ENCODE measurements around the gene DNM2. TPM values are rescaled to one million over a fixed set of nuclear protein-coding genes. Genes with fewer than 3 reads are reported as not detected.

DNM2 gene
- total RNA-seq, 4 donors from 2014 or later: 182 to 245 (median 218) TPM

- 13% methylated on average over 12 to 16 of the region's 24 CpGs for WGBS, 2 donors
- H3K4me3 ChIP-seq (ENCODE audit: low read depth, poor library complexity, severe bottlenecking): peak overlapping the region; percentile 68
- intact Hi-C loops (cut with DNase I; ENCODE audit: low total_unique reads): no loop called here
- no peak for DNase-seq (ENCODE audit: low spot score in 2 of 2)
- TF ChIP-seq, protein P1, sequence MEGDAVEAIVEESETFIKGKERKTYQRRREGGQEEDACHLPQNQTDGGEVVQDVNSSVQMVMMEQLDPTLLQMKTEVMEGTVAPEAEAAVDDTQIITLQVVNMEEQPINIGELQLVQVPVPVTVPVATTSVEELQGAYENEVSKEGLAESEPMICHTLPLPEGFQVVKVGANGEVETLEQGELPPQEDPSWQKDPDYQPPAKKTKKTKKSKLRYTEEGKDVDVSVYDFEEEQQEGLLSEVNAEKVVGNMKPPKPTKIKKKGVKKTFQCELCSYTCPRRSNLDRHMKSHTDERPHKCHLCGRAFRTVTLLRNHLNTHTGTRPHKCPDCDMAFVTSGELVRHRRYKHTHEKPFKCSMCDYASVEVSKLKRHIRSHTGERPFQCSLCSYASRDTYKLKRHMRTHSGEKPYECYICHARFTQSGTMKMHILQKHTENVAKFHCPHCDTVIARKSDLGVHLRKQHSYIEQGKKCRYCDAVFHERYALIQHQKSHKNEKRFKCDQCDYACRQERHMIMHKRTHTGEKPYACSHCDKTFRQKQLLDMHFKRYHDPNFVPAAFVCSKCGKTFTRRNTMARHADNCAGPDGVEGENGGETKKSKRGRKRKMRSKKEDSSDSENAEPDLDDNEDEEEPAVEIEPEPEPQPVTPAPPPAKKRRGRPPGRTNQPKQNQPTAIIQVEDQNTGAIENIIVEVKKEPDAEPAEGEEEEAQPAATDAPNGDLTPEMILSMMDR (IDR thresholded peaks at IDR 0.05): no peak
- TF ChIP-seq POLR2A (IDR thresholded peaks at IDR 0.05): no peak
These were observed 15.8 kb upstream of the DNM2 start for GRCh38 chr19:10701955-10702525.

- H3K4me3 ChIP-seq (ENCODE audit: low read depth, poor library complexity, severe bottlenecking): no peak overlapping the region
- 83 to 90% methylated on average over 12 of the region's 12 CpGs for WGBS, 2 donors
- DNase-seq (ENCODE audit: low spot score in 2 of 2): no peak
- no peak for TF ChIP-seq POLR2A (IDR thresholded peaks at IDR 0.05)
- TF ChIP-seq, protein P1 (IDR thresholded peaks at IDR 0.05): no peak
- intact Hi-C loops (cut with DNase I; ENCODE audit: low total_unique reads): no loop called here
These were observed 10.9 kb upstream of the DNM2 start for GRCh38 chr19:10706990-10707389.

GRCh38 chr19:10707440-10707839 is 10.4 kb upstream of the DNM2 start:
- 93 to 94% methylated on average over 16 of the region's 16 CpGs for WGBS, 2 donors
- TF ChIP-seq POLR2A (IDR thresholded peaks at IDR 0.05): no peak
- TF ChIP-seq, protein P1 (IDR thresholded peaks at IDR 0.05): no peak
- DNase-seq (ENCODE audit: low spot score in 2 of 2): no peak
- no peak overlapping the region for H3K4me3 ChIP-seq (ENCODE audit: low read depth, poor library complexity, severe bottlenecking)
- intact Hi-C loops (cut with DNase I; ENCODE audit: low total_unique reads): no loop called here

- intact Hi-C loops (cut with DNase I; ENCODE audit: low total_unique reads): no loop called here
- DNase-seq (ENCODE audit: low spot score in 2 of 2): no peak
- no peak overlapping the region for H3K4me3 ChIP-seq (ENCODE audit: low read depth, poor library complexity, severe bottlenecking)
- TF ChIP-seq, protein P1 (IDR thresholded peaks at IDR 0.05): no peak
- TF ChIP-seq POLR2A (IDR thresholded peaks at IDR 0.05): no peak
- 94 to 95% methylated on average over 7 of the region's 7 CpGs for WGBS, 2 donors
These were observed 9.6 kb upstream of the DNM2 start for GRCh38 chr19:10708291-10708690.

GRCh38 chr19:10712045-10712444 is 5.8 kb upstream of the DNM2 start:
- H3K4me3 ChIP-seq (ENCODE audit: low read depth, poor library complexity, severe bottlenecking): no peak overlapping the region
- intact Hi-C loops (cut with DNase I; ENCODE audit: low total_unique reads): no loop called here
- TF ChIP-seq POLR2A (IDR thresholded peaks at IDR 0.05): no peak
- TF ChIP-seq, protein P1 (IDR thresholded peaks at IDR 0.05): no peak
- WGBS, 2 donors: 83 to 84% methylated on average over 14 of the region's 14 CpGs
- DNase-seq (ENCODE audit: low spot score in 2 of 2): no peak

GRCh38 chr19:10712754-10713153 is 5.1 kb upstream of the DNM2 start:
- WGBS, 2 donors: 91 to 94% methylated on average over 14 to 16 of the region's 23 CpGs
- intact Hi-C loops (cut with DNase I; ENCODE audit: low total_unique reads): no loop called here
- H3K4me3 ChIP-seq (ENCODE audit: low read depth, poor library complexity, severe bottlenecking): no peak overlapping the region
- no peak for DNase-seq (ENCODE audit: low spot score in 2 of 2)
- no peak for TF ChIP-seq POLR2A (IDR thresholded peaks at IDR 0.05)
- TF ChIP-seq, protein P1 (IDR thresholded peaks at IDR 0.05): no peak

Measured in lower leg skin (tissue), 4 donors.